ENCODE measurements around the gene C17orf114.

Gene C17orf114

DNA sequence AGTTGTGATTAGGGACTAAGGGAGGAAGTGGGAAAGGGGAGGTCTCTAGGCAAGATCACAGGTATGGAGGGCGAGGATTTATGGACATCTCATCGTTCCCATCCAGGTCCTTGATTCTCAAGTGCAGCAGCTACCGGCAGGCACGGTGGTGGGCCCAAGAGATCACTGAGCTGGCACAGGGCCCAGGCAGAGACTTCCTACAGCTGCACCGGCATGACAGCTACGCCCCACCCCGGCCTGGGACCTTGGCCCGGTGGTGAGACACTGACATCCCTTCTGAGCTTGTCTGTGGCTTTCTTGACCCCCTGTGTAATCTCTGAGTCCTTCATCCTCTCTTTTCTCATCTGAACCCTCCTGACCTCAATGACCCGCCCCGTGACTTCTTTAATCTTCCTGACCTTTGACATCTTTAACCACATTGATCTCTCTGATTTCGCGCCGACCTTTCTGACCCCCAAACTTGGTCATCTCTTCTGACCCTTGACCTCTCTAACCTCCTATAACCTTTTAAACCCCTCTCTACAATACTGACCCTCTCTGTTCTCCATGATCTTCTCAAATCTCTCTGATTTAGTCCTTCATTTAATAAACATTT lies 8.7 kb upstream of the C17orf114 start:
- DNase-seq (ENCODE audit: low read depth), result no peak

DNA sequence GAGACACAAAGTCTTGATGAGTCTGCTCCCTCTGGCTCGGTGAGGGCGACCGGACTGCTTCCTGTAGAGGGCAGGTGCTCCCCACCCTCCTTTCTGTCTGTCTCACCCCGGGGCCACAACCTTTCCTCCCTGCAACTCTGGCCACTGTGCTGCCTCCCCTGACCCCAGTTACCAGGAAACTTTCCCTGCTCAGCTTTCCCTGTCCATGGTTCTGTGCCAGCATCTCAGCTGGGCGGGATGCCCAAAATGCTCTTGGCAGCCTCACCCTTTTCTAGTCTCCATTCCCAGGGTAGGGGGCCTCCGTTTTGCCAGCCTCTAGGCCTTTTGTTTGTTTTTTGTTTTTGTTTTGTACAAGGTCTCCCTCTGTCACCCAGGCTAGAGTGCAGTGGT lies 6.2 kb upstream of the C17orf114 start:
- TF ChIP-seq, protein P1, sequence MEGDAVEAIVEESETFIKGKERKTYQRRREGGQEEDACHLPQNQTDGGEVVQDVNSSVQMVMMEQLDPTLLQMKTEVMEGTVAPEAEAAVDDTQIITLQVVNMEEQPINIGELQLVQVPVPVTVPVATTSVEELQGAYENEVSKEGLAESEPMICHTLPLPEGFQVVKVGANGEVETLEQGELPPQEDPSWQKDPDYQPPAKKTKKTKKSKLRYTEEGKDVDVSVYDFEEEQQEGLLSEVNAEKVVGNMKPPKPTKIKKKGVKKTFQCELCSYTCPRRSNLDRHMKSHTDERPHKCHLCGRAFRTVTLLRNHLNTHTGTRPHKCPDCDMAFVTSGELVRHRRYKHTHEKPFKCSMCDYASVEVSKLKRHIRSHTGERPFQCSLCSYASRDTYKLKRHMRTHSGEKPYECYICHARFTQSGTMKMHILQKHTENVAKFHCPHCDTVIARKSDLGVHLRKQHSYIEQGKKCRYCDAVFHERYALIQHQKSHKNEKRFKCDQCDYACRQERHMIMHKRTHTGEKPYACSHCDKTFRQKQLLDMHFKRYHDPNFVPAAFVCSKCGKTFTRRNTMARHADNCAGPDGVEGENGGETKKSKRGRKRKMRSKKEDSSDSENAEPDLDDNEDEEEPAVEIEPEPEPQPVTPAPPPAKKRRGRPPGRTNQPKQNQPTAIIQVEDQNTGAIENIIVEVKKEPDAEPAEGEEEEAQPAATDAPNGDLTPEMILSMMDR (conservative IDR thresholded peaks at IDR 0.05; ENCODE audit: low read depth, low read length), result no peak
- no peak for DNase-seq (ENCODE audit: low read depth)
- no peak overlapping the region for H3K4me3 ChIP-seq (ENCODE audit: low read length)

More for the DNA sequence above, 8.7 kb upstream of the C17orf114 start:
- TF ChIP-seq, protein P1 (conservative IDR thresholded peaks at IDR 0.05; ENCODE audit: low read depth, low read length), result no peak
- no peak overlapping the region for H3K4me3 ChIP-seq (ENCODE audit: low read length)

DNA sequence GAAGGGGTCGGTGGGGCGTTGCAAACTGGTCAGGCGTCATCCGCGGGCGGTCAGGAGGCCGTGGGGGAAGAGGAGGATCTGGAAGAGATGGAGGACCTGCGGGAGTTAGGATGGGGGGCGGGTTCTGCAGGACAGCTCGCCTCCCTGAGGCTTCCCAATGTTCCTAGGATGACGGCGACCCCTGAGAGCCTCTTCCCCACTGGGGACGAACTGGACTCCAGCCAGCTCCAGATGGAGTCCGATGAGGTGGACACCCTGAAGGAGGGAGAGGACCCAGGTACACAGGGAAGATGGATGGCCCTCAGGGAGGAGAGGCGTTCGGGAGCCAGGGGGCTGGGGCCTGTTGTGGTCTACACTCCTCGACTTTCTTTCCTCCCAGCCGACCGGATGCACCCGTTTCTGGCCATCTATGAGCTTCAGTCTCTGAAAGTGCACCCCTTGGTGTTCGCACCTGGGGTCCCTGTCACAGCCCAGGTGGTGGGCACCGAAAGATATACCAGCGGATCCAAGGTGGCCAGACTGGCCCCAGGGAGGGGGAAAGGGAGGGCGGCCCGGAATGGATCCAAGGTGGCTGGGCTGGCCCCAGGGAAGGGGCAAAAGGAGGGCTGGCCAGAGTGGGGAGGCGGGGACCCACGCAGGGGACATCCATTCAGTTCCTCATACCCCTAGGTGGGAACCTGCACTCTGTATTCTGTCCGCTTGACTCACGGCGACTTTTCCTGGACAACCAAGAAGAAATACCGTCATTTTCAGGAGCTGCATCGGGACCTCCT lies 5.7 kb upstream of the C17orf114 start:
- TF ChIP-seq, protein P1 (conservative IDR thresholded peaks at IDR 0.05; ENCODE audit: low read depth, low read length), result no peak
- peak overlapping the region; percentile 65 for H3K4me3 ChIP-seq (ENCODE audit: low read length)
- no peak for DNase-seq (ENCODE audit: low read depth)

DNA sequence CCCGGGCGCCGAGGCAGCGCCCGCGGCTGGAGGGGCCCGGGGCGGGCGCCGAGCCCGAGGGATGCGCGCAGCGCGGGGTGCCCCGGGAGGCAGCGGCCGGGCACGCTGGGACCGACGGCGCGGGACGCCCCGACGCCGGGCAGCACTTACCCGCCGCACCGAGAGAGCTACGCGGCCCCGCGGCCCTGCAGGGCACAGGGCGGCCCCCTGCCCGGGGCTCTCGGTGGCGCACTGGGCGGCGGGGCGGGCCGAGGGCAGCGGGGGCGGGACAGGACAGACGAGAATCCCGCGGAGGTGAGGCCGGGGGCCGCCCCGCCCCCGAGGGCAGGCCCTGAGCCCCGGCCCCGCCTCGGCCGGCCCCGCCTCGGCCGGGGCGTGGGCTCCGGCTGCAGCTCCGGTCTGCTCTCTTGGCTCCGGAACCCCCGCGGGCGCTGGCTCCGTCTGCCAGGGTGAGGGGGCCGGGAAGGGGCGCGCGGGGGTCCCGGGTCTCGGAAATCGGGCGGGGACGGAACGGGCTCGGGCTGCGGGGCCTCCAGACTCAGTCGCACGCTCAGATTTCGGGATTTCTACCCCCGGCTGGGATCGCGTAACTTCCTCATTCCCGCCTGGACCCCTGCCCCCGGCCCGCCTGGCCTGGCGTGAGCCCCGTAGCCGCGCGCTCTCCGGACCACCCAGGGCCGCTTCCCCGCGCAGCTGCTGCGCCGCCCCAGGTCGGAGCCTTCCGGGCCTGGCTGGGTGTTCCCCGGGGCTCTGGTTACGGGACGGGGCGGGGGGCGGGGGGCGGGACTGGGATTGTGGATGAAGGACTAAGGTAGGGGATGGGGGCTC lies 4.9 kb upstream of the C17orf114 start, which contains the start of gene PLD2:
Gene PLD2 (plus strand): TSS at position 376 of the 828 bp plus-strand sequence. CDS start 621 bp downstream, outside the sequence.
- TF ChIP-seq, protein P1 (conservative IDR thresholded peaks at IDR 0.05; ENCODE audit: low read depth, low read length), result no peak
- DNase-seq (ENCODE audit: low read depth), result no peak
- peak within 1 kb of the TSS; percentile 68 for H3K4me3 ChIP-seq (ENCODE audit: low read length)

DNA sequence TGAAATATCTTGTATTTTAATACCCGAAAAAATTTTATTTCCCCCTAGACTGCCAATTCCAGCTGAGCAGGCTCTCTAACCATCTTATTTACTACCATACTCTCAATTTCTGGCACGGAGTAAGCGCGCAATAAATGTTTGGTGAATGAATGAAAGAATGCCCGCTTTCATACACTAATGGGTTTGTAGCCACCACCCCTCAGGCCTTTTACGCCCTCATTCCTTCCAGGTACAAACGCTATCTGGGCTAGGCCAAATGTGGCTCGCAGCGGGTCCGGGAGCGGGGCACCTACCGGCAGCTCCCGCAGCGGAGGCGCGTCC lies 4.3 kb upstream of the C17orf114 start:
- peak overlapping the region; percentile 68 for H3K4me3 ChIP-seq (ENCODE audit: low read length)
- DNase-seq (ENCODE audit: low read depth), result no peak
- TF ChIP-seq, protein P1 (conservative IDR thresholded peaks at IDR 0.05; ENCODE audit: low read depth, low read length), result no peak

DNA sequence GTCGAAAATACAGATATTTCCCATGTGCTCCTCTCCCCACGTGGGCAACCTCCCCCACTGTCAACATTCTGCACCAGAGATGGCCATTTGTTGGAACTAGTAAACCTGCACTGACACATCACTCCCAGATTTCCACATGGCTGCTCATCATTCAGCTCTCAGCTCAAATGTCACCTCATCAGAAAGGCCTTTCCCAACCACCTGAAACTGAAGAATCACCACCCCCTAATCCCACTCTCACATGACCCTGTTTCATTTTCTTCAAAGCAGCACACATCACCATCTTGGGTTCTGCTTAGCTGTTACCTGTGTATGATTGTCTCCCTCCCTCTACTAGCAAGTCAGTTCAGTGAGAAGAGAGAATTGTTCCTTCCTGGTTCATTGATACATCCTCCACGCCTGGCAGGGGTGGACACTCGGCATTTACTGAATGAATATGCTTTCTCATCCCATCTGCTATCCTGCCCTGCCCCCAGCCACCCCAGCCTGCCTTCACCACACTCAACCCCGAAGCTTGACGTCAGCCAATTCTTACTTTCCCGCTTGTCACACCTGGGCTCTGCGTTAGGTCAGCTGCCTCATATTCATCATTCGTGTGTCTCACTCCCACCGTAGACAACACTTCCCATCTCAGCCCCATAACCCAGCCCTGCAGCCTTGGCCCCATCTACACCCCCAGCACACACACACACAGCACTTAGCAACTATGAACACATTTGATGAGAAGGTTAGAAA lies 1.5 kb downstream of the C17orf114 start:
- no peak overlapping the region for H3K4me3 ChIP-seq (ENCODE audit: low read length)
- DNase-seq (ENCODE audit: low read depth), result no peak
- TF ChIP-seq, protein P1 (conservative IDR thresholded peaks at IDR 0.05; ENCODE audit: low read depth, low read length), result no peak
